ENCODE data around the gene CAPN5. TPM values are rescaled to one million over a fixed set of nuclear protein-coding genes. Genes with fewer than 3 reads are reported as not detected.

The CAPN5 gene
- total RNA-seq, 1 donor from 2014 or later, result 7.4 TPM

DNA sequence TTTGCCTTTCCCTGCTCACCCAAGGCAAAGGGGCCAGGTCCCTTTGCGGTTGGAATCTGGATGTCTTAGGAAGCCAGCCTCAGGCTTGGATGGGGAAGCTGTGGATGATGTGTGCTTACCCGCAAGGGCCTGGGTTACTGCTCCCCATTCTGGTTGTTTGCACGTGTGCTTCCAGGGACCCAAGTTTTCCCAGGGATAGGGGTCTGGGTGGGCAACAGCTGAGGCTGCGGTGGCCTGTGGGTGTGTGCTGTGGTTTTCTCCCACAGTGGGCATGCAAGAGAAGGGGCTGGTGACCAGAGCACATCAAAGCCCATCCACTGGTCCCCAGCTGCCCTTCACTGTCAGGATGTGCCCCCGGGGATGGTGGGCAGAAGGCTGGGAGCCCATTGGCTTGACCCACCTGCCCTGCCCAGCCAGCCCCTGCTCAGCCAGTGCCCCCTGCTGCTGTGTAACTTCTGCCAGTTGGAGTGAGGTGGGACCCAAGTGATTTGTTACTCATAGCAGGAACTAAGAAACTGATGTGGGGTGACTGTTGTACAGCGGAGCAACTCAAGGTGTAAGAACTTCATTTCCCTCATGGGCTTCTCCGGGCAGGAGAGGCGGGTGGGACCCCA lies 3.3 kb downstream of the CAPN5 start:
- Histone ChIP-seq H3K4me1 (peaks cover 13% of the 10 kb centered on the region), H4K20me1 (ENCODE audit: low read depth) (peaks cover 3% of the 10 kb centered on the region), H3K4me2 (no peak overlapping the region), H3K27me3 (peaks cover 7% of the 10 kb centered on the region), H3K36me3 (no peaks in the 10 kb centered on the region), H2AFZ (replicated peaks) (no peak overlapping the region), H3K9ac (no peak overlapping the region), H3K4me3 (no peak overlapping the region), H3F3A (ENCODE audit: low read depth) (peaks cover 14% of the 10 kb centered on the region), H3K79me2 (ENCODE audit: low read depth) (no peaks in the 10 kb centered on the region), H3K9me3 (ENCODE audit: low read depth) (no peaks in the 10 kb centered on the region), H3K27ac (no peak overlapping the region)
- Mint-ChIP-seq H3K4me1 (peaks cover 40% of the 10 kb centered on the region), H3K27me3 (ENCODE audit: insufficient read depth, low read depth) (peaks cover 8% of the 10 kb centered on the region), H3K4me3 (no peak overlapping the region), H3K9me3 (no peaks in the 10 kb centered on the region), H3K27ac (no peak overlapping the region), H3K36me3 (no peaks in the 10 kb centered on the region)
- TF ChIP-seq, protein P1, sequence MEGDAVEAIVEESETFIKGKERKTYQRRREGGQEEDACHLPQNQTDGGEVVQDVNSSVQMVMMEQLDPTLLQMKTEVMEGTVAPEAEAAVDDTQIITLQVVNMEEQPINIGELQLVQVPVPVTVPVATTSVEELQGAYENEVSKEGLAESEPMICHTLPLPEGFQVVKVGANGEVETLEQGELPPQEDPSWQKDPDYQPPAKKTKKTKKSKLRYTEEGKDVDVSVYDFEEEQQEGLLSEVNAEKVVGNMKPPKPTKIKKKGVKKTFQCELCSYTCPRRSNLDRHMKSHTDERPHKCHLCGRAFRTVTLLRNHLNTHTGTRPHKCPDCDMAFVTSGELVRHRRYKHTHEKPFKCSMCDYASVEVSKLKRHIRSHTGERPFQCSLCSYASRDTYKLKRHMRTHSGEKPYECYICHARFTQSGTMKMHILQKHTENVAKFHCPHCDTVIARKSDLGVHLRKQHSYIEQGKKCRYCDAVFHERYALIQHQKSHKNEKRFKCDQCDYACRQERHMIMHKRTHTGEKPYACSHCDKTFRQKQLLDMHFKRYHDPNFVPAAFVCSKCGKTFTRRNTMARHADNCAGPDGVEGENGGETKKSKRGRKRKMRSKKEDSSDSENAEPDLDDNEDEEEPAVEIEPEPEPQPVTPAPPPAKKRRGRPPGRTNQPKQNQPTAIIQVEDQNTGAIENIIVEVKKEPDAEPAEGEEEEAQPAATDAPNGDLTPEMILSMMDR (IDR thresholded peaks at IDR 0.05), result no peak
- TF ChIP-seq EZH2 (IDR thresholded peaks at IDR 0.05) (no peak), EZH2phosphoT487 (IDR thresholded peaks at IDR 0.05) (no peak)
- no peak for DNase-seq (ENCODE audit: low spot score)

DNA sequence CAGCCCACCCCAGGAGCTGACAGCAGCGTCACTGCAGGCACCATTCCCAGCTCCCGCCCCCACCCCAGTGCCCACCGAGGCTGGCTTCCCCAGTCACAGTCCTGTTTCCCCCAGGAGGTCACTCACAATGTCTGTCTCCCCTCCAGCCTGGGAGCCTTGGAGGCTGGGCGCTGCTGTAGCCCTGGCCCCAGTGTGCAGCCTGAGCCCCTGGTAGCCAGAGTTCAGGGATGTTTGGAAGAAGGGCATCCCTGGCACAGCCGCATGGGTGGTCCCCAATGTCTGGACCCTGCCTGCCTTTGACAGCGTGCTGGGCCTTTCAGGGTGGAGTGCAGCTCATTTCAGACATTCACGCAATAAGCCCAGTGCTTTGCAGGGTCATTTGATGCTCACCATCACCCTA lies 4.3 kb downstream of the CAPN5 start:
- H3K36me3 ChIP-seq, result no peaks in the 10 kb centered on the region
- H3K9ac ChIP-seq, result no peak overlapping the region
- no peak overlapping the region for H2AFZ ChIP-seq (replicated peaks)
- H3K9me3 ChIP-seq (ENCODE audit: low read depth), result no peaks in the 10 kb centered on the region
- Mint-ChIP-seq H3K4me3 (no peak overlapping the region), H3K36me3 (no peaks in the 10 kb centered on the region), H3K27ac (no peak overlapping the region), H3K4me1 (peaks cover 35% of the 10 kb centered on the region), H3K9me3 (no peaks in the 10 kb centered on the region), H3K27me3 (ENCODE audit: insufficient read depth, low read depth) (peaks cover 8% of the 10 kb centered on the region)
- peaks cover 10% of the 10 kb centered on the region for H3F3A ChIP-seq (ENCODE audit: low read depth)
- H3K4me3 ChIP-seq, result no peak overlapping the region
- H3K4me2 ChIP-seq, result no peak overlapping the region
- peaks cover 5% of the 10 kb centered on the region for H3K4me1 ChIP-seq
- TF ChIP-seq EZH2phosphoT487 (IDR thresholded peaks at IDR 0.05), result no peak
- no peak for TF ChIP-seq EZH2 (IDR thresholded peaks at IDR 0.05)
- TF ChIP-seq, protein P1 (IDR thresholded peaks at IDR 0.05), result no peak
- no peak overlapping the region for H3K27ac ChIP-seq
- no peak for DNase-seq (ENCODE audit: low spot score)
- no peaks in the 10 kb centered on the region for H3K27me3 ChIP-seq
- no peaks in the 10 kb centered on the region for H3K79me2 ChIP-seq (ENCODE audit: low read depth)
- H4K20me1 ChIP-seq (ENCODE audit: low read depth), result peaks cover 3% of the 10 kb centered on the region

DNA sequence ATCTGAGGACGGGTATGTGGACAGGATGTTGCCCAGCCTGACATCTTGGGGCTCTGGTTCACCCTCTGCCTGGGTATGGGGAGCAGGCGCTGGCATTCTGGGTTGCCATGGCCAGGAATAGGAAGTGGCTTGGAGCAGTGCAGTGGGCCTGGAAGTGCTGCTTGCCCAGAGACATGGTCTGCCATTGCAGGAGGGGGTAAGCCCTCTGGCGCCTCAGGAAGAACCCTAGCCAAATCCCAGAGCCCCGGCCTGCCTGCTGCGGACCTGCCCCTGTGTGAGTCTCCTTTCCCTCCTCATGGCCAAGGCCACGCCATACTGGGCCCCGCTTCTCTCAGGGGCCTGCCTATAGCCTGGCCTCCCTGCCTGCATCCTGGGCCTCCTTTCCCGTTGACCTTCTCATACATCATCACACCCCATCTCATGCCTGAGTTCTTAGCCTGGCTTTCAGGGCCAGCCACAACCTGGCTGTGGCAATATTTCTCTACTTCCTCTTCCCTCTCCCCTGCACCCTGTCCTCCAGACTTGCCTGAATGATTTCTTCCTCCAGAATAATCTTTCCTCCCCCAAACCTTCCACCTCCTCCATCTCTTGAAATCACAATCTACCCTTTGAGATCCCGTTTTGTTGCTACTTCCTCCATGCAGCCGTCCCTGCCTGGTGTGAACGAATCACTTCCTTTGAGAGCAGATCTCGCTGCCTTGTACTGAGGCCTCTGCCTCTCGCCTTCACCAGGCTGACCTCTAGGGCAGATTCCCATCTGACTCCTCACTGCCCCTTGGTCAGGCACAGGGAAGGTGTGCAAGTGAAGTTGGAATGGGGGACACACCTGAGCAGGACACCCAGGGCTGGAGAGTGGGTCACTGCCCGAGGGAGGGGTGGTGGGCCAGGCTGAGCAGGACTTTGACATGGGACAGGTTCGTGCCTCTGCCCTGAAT lies 5.2 kb downstream of the CAPN5 start:
- peaks cover 5% of the 10 kb centered on the region for H3F3A ChIP-seq (ENCODE audit: low read depth)
- H3K27me3 ChIP-seq, result no peaks in the 10 kb centered on the region
- H3K27me3 Mint-ChIP-seq (ENCODE audit: insufficient read depth, low read depth), result peaks cover 8% of the 10 kb centered on the region
- no peak overlapping the region for H3K4me3 Mint-ChIP-seq
- H3K4me1 ChIP-seq, result peaks cover 5% of the 10 kb centered on the region
- no peaks in the 10 kb centered on the region for H3K36me3 Mint-ChIP-seq
- no peak overlapping the region for H3K9ac ChIP-seq
- no peak overlapping the region for H3K27ac ChIP-seq
- no peaks in the 10 kb centered on the region for H3K79me2 ChIP-seq (ENCODE audit: low read depth)
- H4K20me1 ChIP-seq (ENCODE audit: low read depth), result peaks cover 3% of the 10 kb centered on the region
- H2AFZ ChIP-seq (replicated peaks), result no peak overlapping the region
- H3K4me3 ChIP-seq, result no peak overlapping the region
- TF ChIP-seq, protein P1 (IDR thresholded peaks at IDR 0.05), result no peak
- TF ChIP-seq EZH2 (IDR thresholded peaks at IDR 0.05) (no peak), EZH2phosphoT487 (IDR thresholded peaks at IDR 0.05) (no peak)
- H3K9me3 Mint-ChIP-seq, result no peaks in the 10 kb centered on the region
- H3K4me1 Mint-ChIP-seq, result peaks cover 35% of the 10 kb centered on the region
- H3K9me3 ChIP-seq (ENCODE audit: low read depth), result no peaks in the 10 kb centered on the region
- no peak for DNase-seq (ENCODE audit: low spot score)
- H3K36me3 ChIP-seq, result no peaks in the 10 kb centered on the region
- no peak overlapping the region for H3K4me2 ChIP-seq
- peak overlapping the region; percentile 50 for H3K27ac Mint-ChIP-seq

All from neural progenitor cell (in vitro differentiated cells).